SU-DHL-6 (cell line): ENCODE measurements around the gene SPSB1.

Source experiments
- H2AFZ ChIP-seq: fragments of 200-600 bp; sonication (generic); 2 replicates; pipeline ENCODE4 v1.6.1; 2014; ENCODE audit warnings: low read depth, mild to moderate bottlenecking, moderate library complexity, mixed read lengths, antibody characterized with exemption, low read length; ENCODE audit not compliant: severe bottlenecking
- H3F3A ChIP-seq: fragments of 200-600 bp; shearing (Covaris generic); 2 replicates; pipeline ENCODE4 v1.6.0; 2016; ENCODE audit warnings: antibody characterized with exemption, mild to moderate bottlenecking; ENCODE audit not compliant: insufficient read depth
- H3K27ac ChIP-seq: fragments of 200-600 bp; sonication (generic); 2 replicates; pipeline ENCODE4 v1.5.1; 2016; ENCODE audit warnings: low read depth, mild to moderate bottlenecking, low read length, moderate library complexity, mixed read lengths
- H3K27me3 ChIP-seq: fragments of 200-600 bp; sonication (generic), shearing (Covaris generic); 2 replicates; pipeline ENCODE4 v1.6.0; 2014; ENCODE audit warnings: mild to moderate bottlenecking, low read length
- H3K36me3 ChIP-seq: fragments of 200-600 bp; sonication (generic); 2 replicates; pipeline ENCODE4 v1.6.1; 2014; ENCODE audit warnings: mild to moderate bottlenecking, low read length, mixed read lengths
- H3K4me2 ChIP-seq: fragments of 300-600, 200-600 bp; shearing (Covaris generic), sonication (generic); 2 replicates; pipeline ENCODE4 v1.6.0; 2014; ENCODE audit warnings: low read length, low read depth, mild to moderate bottlenecking; ENCODE audit not compliant: poor library complexity, severe bottlenecking
- H3K4me3 ChIP-seq: fragments of 200-600 bp; sonication (generic); 2 replicates; pipeline ENCODE4 v1.5.1; 2014; ENCODE audit warnings: antibody characterized with exemption, low read length, mild to moderate bottlenecking, mixed read lengths; ENCODE audit not compliant: insufficient read depth, poor library complexity, severe bottlenecking
- H3K79me2 ChIP-seq: fragments of 200-600 bp; sonication (generic); 2 replicates; pipeline ENCODE4 v1.6.1; 2014; ENCODE audit warnings: mild to moderate bottlenecking, low read length, moderate library complexity; ENCODE audit not compliant: insufficient read depth
- H3K9ac ChIP-seq: fragments of 200-600 bp; sonication (generic); 2 replicates; pipeline ENCODE4 v1.7.0; 2014; ENCODE audit warnings: mild to moderate bottlenecking, low read length
- H3K9me2 ChIP-seq: fragments of 200-600 bp; sonication (generic); replicated peaks from 2 replicates; pipeline ENCODE4 v1.6.1; 2014; ENCODE audit warnings: low read length; ENCODE audit not compliant: insufficient read depth
- H3K9me3 ChIP-seq: fragments of 200-600 bp; sonication (generic); 2 replicates; pipeline ENCODE4 v1.6.1; 2014; ENCODE audit warnings: low read length, mixed read lengths; ENCODE audit not compliant: insufficient read depth
- H4K20me1 ChIP-seq: fragments of 200-600 bp; sonication (generic); 2 replicates; pipeline ENCODE4 v1.6.1; 2014; ENCODE audit warnings: low read depth, mild to moderate bottlenecking, antibody characterized with exemption, low read length, moderate library complexity, mixed read lengths
- CTCF ChIP-seq: fragments of 200-600 bp; sonication (generic); IDR thresholded peaks from one replicate; pipeline ENCODE4 v1.5.1; 2017; ENCODE audit warnings: antibody characterized with exemption, mild to moderate bottlenecking, low read length, moderate library complexity; ENCODE audit not compliant: insufficient read depth, poor library complexity, severe bottlenecking
- EZH2phosphoT487 ChIP-seq: fragments of 200-600 bp; sonication (generic), shearing (Covaris generic); conservative IDR thresholded peaks from 2 replicates; pipeline ENCODE4 v1.6.1; 2018; ENCODE audit warnings: mild to moderate bottlenecking, antibody characterized with exemption, low read length, moderate library complexity, mixed read lengths

The SPSB1 gene

GRCh38 chr1:9371391-9371935 lies 78.8 kb downstream of the SPSB1 start:
- Histone ChIP-seq H3K27me3 (no peaks in the 10 kb centered on the region), H2AFZ (no peak overlapping the region)

GRCh38 chr1:9371951-9372350 lies 79.3 kb downstream of the SPSB1 start:
- H3K4me3 ChIP-seq, result no peak overlapping the region
- no peaks in the 10 kb centered on the region for H3K36me3 ChIP-seq
- no peak overlapping the region for H3K9ac ChIP-seq
- H3F3A ChIP-seq, result no peaks in the 10 kb centered on the region
- H3K9me3 ChIP-seq, result no peaks in the 10 kb centered on the region
- no peaks in the 10 kb centered on the region for H3K27me3 ChIP-seq
- no peak overlapping the region for H3K4me2 ChIP-seq
- no peak overlapping the region for H2AFZ ChIP-seq
- H3K9me2 ChIP-seq, result no peaks in the 10 kb centered on the region
- H3K27ac ChIP-seq, result no peak overlapping the region
- no peaks in the 10 kb centered on the region for H3K79me2 ChIP-seq
- no peaks in the 10 kb centered on the region for H4K20me1 ChIP-seq
- TF ChIP-seq EZH2phosphoT487, result no peak

More at GRCh38 chr1:9371391-9371935, 78.8 kb downstream of the SPSB1 start:
- H3K9me2 ChIP-seq, result no peaks in the 10 kb centered on the region
- no peaks in the 10 kb centered on the region for H4K20me1 ChIP-seq
- no peak for TF ChIP-seq EZH2phosphoT487
- TF ChIP-seq CTCF, result no peak
- no peaks in the 10 kb centered on the region for H3K79me2 ChIP-seq
- no peak overlapping the region for H3K4me3 ChIP-seq
- no peaks in the 10 kb centered on the region for H3K36me3 ChIP-seq
- no peak overlapping the region for H3K4me2 ChIP-seq
- H3K27ac ChIP-seq, result no peak overlapping the region
- no peaks in the 10 kb centered on the region for H3K9me3 ChIP-seq
- H3F3A ChIP-seq, result no peaks in the 10 kb centered on the region
- no peak overlapping the region for H3K9ac ChIP-seq

GRCh38 chr1:9373619-9374018 lies 80.9 kb downstream of the SPSB1 start:
- TF ChIP-seq EZH2phosphoT487, result no peak
- TF ChIP-seq CTCF, result no peak
- Histone ChIP-seq H4K20me1 (no peaks in the 10 kb centered on the region), H2AFZ (no peak overlapping the region), H3K9me3 (no peaks in the 10 kb centered on the region), H3K9me2 (no peaks in the 10 kb centered on the region), H3K4me3 (no peak overlapping the region), H3F3A (no peaks in the 10 kb centered on the region), H3K27ac (no peak overlapping the region), H3K27me3 (no peaks in the 10 kb centered on the region), H3K4me2 (no peak overlapping the region), H3K79me2 (no peaks in the 10 kb centered on the region), H3K9ac (no peak overlapping the region), H3K36me3 (no peaks in the 10 kb centered on the region)

GRCh38 chr1:9374748-9375341 lies 82.2 kb downstream of the SPSB1 start:
- no peaks in the 10 kb centered on the region for H3F3A ChIP-seq
- no peaks in the 10 kb centered on the region for H3K79me2 ChIP-seq
- no peak overlapping the region for H3K4me3 ChIP-seq
- H3K9me3 ChIP-seq, result no peaks in the 10 kb centered on the region
- no peaks in the 10 kb centered on the region for H4K20me1 ChIP-seq
- H3K9ac ChIP-seq, result no peak overlapping the region
- H3K27me3 ChIP-seq, result no peaks in the 10 kb centered on the region
- no peak overlapping the region for H3K27ac ChIP-seq
- H2AFZ ChIP-seq, result no peak overlapping the region
- TF ChIP-seq CTCF (no peak), EZH2phosphoT487 (no peak)
- no peaks in the 10 kb centered on the region for H3K9me2 ChIP-seq
- no peaks in the 10 kb centered on the region for H3K36me3 ChIP-seq
- H3K4me2 ChIP-seq, result no peak overlapping the region
